Measurements from ENCODE around the gene NOS3. TPM values are rescaled to one million over a fixed set of nuclear protein-coding genes. Genes with fewer than 3 reads are reported as not detected.

Gene NOS3
- total and polyA plus RNA-seq, 9 of the 15 experiments (the other 6 are each of a cell fraction or from before 2014, with no cell fraction given) = 1.1 to 121 (median 23.6) TPM

DNA sequence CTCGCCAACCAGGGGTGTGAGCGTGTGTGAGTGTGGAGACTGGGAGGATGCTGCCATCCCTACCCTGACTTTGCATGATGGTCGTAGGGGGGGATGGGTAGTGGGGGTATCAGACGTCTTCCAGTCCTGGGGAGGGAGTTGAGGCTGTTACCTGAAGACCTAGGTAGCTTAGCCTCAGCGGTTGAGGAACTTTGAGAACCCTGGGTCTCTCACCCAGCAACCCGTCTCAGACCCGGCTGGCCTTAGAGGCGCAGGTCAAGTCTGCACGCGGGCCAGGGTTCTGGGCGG lies 71.2 kb downstream of the NOS3 start (continued):
- TF ChIP-seq, protein P1, sequence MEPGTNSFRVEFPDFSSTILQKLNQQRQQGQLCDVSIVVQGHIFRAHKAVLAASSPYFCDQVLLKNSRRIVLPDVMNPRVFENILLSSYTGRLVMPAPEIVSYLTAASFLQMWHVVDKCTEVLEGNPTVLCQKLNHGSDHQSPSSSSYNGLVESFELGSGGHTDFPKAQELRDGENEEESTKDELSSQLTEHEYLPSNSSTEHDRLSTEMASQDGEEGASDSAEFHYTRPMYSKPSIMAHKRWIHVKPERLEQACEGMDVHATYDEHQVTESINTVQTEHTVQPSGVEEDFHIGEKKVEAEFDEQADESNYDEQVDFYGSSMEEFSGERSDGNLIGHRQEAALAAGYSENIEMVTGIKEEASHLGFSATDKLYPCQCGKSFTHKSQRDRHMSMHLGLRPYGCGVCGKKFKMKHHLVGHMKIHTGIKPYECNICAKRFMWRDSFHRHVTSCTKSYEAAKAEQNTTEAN (CRISPR knock-in tag; IDR thresholded peaks at IDR 0.05) = peak; percentile 87; the same call in 1 of the 2 replicates
- TF ChIP-seq, protein P2, sequence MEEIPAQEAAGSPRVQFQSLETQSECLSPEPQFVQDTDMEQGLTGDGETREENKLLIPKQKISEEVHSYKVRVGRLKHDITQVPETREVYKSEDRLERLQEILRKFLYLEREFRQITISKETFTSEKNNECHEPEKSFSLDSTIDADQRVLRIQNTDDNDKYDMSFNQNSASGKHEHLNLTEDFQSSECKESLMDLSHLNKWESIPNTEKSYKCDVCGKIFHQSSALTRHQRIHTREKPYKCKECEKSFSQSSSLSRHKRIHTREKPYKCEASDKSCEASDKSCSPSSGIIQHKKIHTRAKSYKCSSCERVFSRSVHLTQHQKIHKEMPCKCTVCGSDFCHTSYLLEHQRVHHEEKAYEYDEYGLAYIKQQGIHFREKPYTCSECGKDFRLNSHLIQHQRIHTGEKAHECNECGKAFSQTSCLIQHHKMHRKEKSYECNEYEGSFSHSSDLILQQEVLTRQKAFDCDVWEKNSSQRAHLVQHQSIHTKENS (CRISPR knock-in tag; IDR thresholded peaks at IDR 0.05) = no peak
- TF ChIP-seq BRF1 (IDR thresholded peaks at IDR 0.05; ENCODE audit: borderline replicate concordance, extremely low read depth, insufficient read length) (no peak), HES1 (IDR thresholded peaks at IDR 0.05; ENCODE audit: low read depth) (no peak), ARID4B (CRISPR knock-in tag; IDR thresholded peaks at IDR 0.05) (no peak), PRPF4 (IDR thresholded peaks at IDR 0.05; ENCODE audit: insufficient read depth, low read depth, low read length, poor library complexity, severe bottlenecking) (no peak), ZNF23 (CRISPR knock-in tag; IDR thresholded peaks at IDR 0.05) (no peak), CBX5 (IDR thresholded peaks at IDR 0.05; ENCODE audit: borderline replicate concordance, low read depth) (no peak), SIN3A (IDR thresholded peaks at IDR 0.05; ENCODE audit: borderline replicate concordance in 2 of 2, control insufficient read depth in 1 of 2, low read depth in 2 of 2, low read length in 2 of 2) (no peak), TAF1 (IDR thresholded peaks at IDR 0.05; ENCODE audit: control insufficient read depth, extremely low read depth, insufficient read depth, low read length, severe bottlenecking) (no peak), ZNF384 (IDR thresholded peaks at IDR 0.05; ENCODE audit: low read depth, low read length) (no peak)
- TF ChIP-seq, protein P3, sequence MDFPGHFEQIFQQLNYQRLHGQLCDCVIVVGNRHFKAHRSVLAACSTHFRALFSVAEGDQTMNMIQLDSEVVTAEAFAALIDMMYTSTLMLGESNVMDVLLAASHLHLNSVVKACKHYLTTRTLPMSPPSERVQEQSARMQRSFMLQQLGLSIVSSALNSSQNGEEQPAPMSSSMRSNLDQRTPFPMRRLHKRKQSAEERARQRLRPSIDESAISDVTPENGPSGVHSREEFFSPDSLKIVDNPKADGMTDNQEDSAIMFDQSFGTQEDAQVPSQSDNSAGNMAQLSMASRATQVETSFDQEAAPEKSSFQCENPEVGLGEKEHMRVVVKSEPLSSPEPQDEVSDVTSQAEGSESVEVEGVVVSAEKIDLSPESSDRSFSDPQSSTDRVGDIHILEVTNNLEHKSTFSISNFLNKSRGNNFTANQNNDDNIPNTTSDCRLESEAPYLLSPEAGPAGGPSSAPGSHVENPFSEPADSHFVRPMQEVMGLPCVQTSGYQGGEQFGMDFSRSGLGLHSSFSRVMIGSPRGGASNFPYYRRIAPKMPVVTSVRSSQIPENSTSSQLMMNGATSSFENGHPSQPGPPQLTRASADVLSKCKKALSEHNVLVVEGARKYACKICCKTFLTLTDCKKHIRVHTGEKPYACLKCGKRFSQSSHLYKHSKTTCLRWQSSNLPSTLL (IDR thresholded peaks at IDR 0.05) = no peak
- TF ChIP-seq, protein P4, sequence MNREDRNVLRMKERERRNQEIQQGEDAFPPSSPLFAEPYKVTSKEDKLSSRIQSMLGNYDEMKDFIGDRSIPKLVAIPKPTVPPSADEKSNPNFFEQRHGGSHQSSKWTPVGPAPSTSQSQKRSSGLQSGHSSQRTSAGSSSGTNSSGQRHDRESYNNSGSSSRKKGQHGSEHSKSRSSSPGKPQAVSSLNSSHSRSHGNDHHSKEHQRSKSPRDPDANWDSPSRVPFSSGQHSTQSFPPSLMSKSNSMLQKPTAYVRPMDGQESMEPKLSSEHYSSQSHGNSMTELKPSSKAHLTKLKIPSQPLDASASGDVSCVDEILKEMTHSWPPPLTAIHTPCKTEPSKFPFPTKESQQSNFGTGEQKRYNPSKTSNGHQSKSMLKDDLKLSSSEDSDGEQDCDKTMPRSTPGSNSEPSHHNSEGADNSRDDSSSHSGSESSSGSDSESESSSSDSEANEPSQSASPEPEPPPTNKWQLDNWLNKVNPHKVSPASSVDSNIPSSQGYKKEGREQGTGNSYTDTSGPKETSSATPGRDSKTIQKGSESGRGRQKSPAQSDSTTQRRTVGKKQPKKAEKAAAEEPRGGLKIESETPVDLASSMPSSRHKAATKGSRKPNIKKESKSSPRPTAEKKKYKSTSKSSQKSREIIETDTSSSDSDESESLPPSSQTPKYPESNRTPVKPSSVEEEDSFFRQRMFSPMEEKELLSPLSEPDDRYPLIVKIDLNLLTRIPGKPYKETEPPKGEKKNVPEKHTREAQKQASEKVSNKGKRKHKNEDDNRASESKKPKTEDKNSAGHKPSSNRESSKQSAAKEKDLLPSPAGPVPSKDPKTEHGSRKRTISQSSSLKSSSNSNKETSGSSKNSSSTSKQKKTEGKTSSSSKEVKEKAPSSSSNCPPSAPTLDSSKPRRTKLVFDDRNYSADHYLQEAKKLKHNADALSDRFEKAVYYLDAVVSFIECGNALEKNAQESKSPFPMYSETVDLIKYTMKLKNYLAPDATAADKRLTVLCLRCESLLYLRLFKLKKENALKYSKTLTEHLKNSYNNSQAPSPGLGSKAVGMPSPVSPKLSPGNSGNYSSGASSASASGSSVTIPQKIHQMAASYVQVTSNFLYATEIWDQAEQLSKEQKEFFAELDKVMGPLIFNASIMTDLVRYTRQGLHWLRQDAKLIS (CRISPR knock-in tag; IDR thresholded peaks at IDR 0.05) = no peak; the same call in 1 of the 2 replicates

All from K562 (cell line).